Gastroesophageal sphincter (tissue), 4 donors: ENCODE results near the gene MPP4. TPM values are rescaled to one million over a fixed set of nuclear protein-coding genes. Genes with fewer than 3 reads are reported as not detected.

ENCODE experiments used
- ATAC-seq: fragments of 150-250 bp; one replicate; pipeline ENCODE4 v1.9.1; 2016; ENCODE audit warnings: mild to moderate bottlenecking, moderate library complexity
- H3K27ac ChIP-seq, 4 donors: fragments of 200-600 bp; sonication (generic) in 3 of 4; 1 replicate in 3 of 4; 2 replicates in 1 of 4; pipeline ENCODE4 v1.5.1; 2016 to 2019
- H3K27me3 ChIP-seq: fragments of 200-600 bp; sonication (generic); one replicate; pipeline ENCODE4 v1.5.1; 2019
- H3K36me3 ChIP-seq, 2 donors: fragments of 200-600 bp; sonication (generic); one replicate each; pipeline ENCODE4 v1.5.1; 2019; ENCODE audit warnings: control low read depth in 1 of 2
- H3K4me1 ChIP-seq, 3 donors: fragments of 200-600 bp; sonication (generic); 1 replicate in 2 of 3; 2 replicates in 1 of 3; pipeline ENCODE4 v1.5.1; 2016 to 2019; ENCODE audit warnings: control low read depth in 2 of 3
- H3K4me3 ChIP-seq, 2 donors: fragments of 200-600 bp; sonication (generic); one replicate each; pipeline ENCODE4 v1.5.1; 2019; ENCODE audit warnings: mild to moderate bottlenecking in 1 of 2, moderate library complexity in 1 of 2
- H3K9me3 ChIP-seq, 3 donors: fragments of 200-600 bp; sonication (generic); one replicate each; pipeline ENCODE4 v1.5.1; 2017 to 2019; ENCODE audit warnings: control low read depth in 2 of 3
- CTCF ChIP-seq, 4 experiments: fragments of 200-600 bp in 2 of 4; fragments of 450-650 bp in 2 of 4; sonication (generic) in 1 of 4; IDR thresholded peaks; one replicate each; pipeline ENCODE4 v1.5.1; 2017 to 2019; ENCODE audit warnings: antibody characterized with exemption in 4 of 4, mild to moderate bottlenecking in 2 of 4, moderate library complexity in 2 of 4
- EP300 ChIP-seq: sonication (generic); formaldehyde crosslinking; IDR thresholded peaks from one replicate; pipeline ENCODE4 v1.6.1; 2017; ENCODE audit warnings: antibody characterized with exemption, mild to moderate bottlenecking
- POLR2A ChIP-seq, 2 donors: fragments of 450-650 bp; IDR thresholded peaks; one replicate each; pipeline ENCODE4 v1.6.1; 2017; ENCODE audit warnings: antibody characterized with exemption in 2 of 2, mild to moderate bottlenecking in 2 of 2, moderate library complexity in 1 of 2
- POLR2AphosphoS5 ChIP-seq: sonication (generic); formaldehyde crosslinking; IDR thresholded peaks from one replicate; pipeline ENCODE4 v1.6.1; 2017; ENCODE audit warnings: antibody characterized with exemption
- WGBS, 2 donors: methylation state at CpG; one replicate each; pipeline ENCODE4 v1.1.5; 2018; ENCODE audit warnings: low coverage in 1 of 2; 5-methylcytosine and 5-hydroxymethylcytosine counted together
- total RNA-seq, 4 donors: library from RNA; depleted of rRNA; stranded (reverse); fragments of >200 nt; gene quantifications; one replicate each; pipeline ENCODE4 v1.1.0, GENCODE V29; 2016

MPP4 gene
- total RNA-seq, 4 donors from 2014 or later: 0.27 to 0.35 TPM; not detected in 2

GRCh38 chr2:201656740-201657139 lies 41.7 kb downstream of the MPP4 start:
- no peak overlapping the region for H3K4me3 ChIP-seq
- no peaks in the 10 kb centered on the region for H3K9me3 ChIP-seq
- WGBS, 2 donors: 43 to 79% methylated on average over 5 of the region's 5 CpGs
- no peak overlapping the region for H3K27ac ChIP-seq
- H3K4me1 ChIP-seq: peaks cover 0 to 5% (median 0%) of the 10 kb centered on the region in 3 donors
- ATAC-seq: no peak
- H3K36me3 ChIP-seq: no peaks in the 10 kb centered on the region
- TF ChIP-seq POLR2AphosphoS5 (no peak), POLR2A (IDR thresholded peaks at IDR 0.05) (no peak), CTCF (IDR thresholded peaks at IDR 0.05) (no peak), EP300 (no peak)
- H3K27me3 ChIP-seq: peaks cover 6% of the 10 kb centered on the region

GRCh38 chr2:201656102-201656501 lies 42.3 kb downstream of the MPP4 start:
- no peaks in the 10 kb centered on the region for H3K9me3 ChIP-seq
- H3K4me3 ChIP-seq: no peak overlapping the region
- peaks cover 6% of the 10 kb centered on the region for H3K27me3 ChIP-seq
- 80 to 95% methylated on average over 2 to 9 of the region's 11 CpGs for WGBS, 2 donors
- no peak overlapping the region for H3K27ac ChIP-seq
- peaks cover 0 to 5% (median 0%) of the 10 kb centered on the region in 3 donors for H3K4me1 ChIP-seq
- ATAC-seq: no peak
- TF ChIP-seq POLR2A (IDR thresholded peaks at IDR 0.05) (no peak), POLR2AphosphoS5 (no peak), CTCF (IDR thresholded peaks at IDR 0.05) (no peak), EP300 (no peak)
- no peaks in the 10 kb centered on the region for H3K36me3 ChIP-seq

- 38 to 58% methylated on average over 1 to 3 of the region's 5 CpGs for WGBS, 2 donors
- Histone ChIP-seq H3K9me3 (no peaks in the 10 kb centered on the region), H3K27me3 (no peaks in the 10 kb centered on the region), H3K4me1 (peaks cover 0 to 5% (median 0%) of the 10 kb centered on the region in 3 donors), H3K27ac (no peak overlapping the region), H3K36me3 (no peaks in the 10 kb centered on the region), H3K4me3 (no peak overlapping the region)
- peak; percentile 68 for ATAC-seq
- TF ChIP-seq CTCF (IDR thresholded peaks at IDR 0.05): no peak
- no peak for TF ChIP-seq POLR2AphosphoS5
- TF ChIP-seq EP300: no peak
- TF ChIP-seq POLR2A (IDR thresholded peaks at IDR 0.05): no peak
Observed at GRCh38 chr2:201654616-201655384, 43.6 kb downstream of the MPP4 start.

- Histone ChIP-seq H3K36me3 (no peaks in the 10 kb centered on the region), H3K4me1 (peaks cover 0 to 5% (median 0%) of the 10 kb centered on the region in 3 donors), H3K9me3 (no peaks in the 10 kb centered on the region), H3K27ac (peak overlapping the region in 2 of 4 donors; percentile 19 to 38), H3K27me3 (no peaks in the 10 kb centered on the region), H3K4me3 (no peak overlapping the region)
- no peak for TF ChIP-seq POLR2A (IDR thresholded peaks at IDR 0.05)
- no peak for TF ChIP-seq CTCF (IDR thresholded peaks at IDR 0.05)
- TF ChIP-seq EP300: no peak
- no peak for ATAC-seq
- 74 to 79% methylated on average over 4 to 6 of the region's 6 CpGs for WGBS, 2 donors
Observed at GRCh38 chr2:201653221-201653620, 45.2 kb downstream of the MPP4 start.

- TF ChIP-seq POLR2A (IDR thresholded peaks at IDR 0.05) (no peak), CTCF (IDR thresholded peaks at IDR 0.05) (no peak), POLR2AphosphoS5 (no peak), EP300 (no peak)
- Histone ChIP-seq H3K4me1 (peaks cover 0 to 8% (median 0%) of the 10 kb centered on the region in 3 donors), H3K36me3 (no peaks in the 10 kb centered on the region), H3K9me3 (no peaks in the 10 kb centered on the region), H3K27me3 (no peaks in the 10 kb centered on the region), H3K27ac (no peak overlapping the region), H3K4me3 (no peak overlapping the region)
- ATAC-seq: no peak
- WGBS, 2 donors: 75 to 80% methylated on average over 2 of the region's 2 CpGs
Observed at GRCh38 chr2:201649442-201649841, 49.0 kb downstream of the MPP4 start.
